NAMALWA (cell line): ENCODE results near the gene CCNJL.
"Not testable (repeated sequence)": the region's sequence is repeated elsewhere in the genome, so short reads cannot be mapped to it uniquely, and the experiment has no call there.

Experiments
- DNase-seq: peaks from one replicate; pipeline ENCODE4 v3.0.0-alpha.2; 2015; ENCODE audit warnings: low spot score

The CCNJL gene

DNA sequence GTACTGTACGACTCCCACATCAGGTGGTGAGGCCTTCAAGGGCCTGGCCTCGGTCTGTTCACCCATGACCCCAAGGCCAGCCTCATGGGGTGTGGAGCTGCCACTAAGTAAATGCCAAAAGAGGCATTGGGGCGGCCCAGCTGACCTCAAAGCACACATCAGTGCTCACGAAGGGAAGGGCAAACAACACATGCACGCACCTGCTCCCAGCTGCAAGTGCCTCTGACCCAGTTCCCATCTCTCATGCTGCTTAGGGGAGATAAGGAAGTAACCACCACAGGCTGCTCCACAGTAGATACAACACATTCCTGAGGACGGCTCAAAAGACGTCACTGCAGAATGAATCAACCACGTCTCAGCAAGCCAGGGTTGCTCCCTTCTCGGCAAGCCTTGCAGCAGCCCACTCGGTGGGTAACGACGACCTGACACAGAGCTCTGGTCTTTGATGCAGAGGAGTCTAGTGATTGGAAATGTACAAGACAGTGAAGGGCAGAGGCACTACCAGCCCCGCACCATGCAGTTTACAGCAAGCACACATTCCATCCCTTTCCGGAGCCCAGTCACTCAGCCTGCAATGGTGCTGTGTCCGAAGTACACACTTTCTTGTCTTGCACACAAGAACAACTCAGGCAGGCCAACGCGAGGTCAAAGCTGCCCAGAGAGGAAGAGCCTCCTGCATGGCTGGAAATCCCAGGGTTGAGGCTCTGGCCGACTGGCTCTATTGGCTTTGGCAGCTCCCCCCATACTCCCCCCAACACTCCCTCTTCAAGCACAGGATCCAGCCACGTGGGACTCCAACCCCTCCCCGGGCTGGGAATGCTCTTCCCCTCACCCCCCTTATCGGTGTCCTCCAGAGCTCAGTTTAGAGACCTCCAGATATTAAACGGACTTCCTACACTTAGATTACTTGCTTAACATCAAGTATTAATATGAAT, 51.2 kb downstream of the CCNJL start:
- DNase-seq = peak; percentile 75

DNA sequence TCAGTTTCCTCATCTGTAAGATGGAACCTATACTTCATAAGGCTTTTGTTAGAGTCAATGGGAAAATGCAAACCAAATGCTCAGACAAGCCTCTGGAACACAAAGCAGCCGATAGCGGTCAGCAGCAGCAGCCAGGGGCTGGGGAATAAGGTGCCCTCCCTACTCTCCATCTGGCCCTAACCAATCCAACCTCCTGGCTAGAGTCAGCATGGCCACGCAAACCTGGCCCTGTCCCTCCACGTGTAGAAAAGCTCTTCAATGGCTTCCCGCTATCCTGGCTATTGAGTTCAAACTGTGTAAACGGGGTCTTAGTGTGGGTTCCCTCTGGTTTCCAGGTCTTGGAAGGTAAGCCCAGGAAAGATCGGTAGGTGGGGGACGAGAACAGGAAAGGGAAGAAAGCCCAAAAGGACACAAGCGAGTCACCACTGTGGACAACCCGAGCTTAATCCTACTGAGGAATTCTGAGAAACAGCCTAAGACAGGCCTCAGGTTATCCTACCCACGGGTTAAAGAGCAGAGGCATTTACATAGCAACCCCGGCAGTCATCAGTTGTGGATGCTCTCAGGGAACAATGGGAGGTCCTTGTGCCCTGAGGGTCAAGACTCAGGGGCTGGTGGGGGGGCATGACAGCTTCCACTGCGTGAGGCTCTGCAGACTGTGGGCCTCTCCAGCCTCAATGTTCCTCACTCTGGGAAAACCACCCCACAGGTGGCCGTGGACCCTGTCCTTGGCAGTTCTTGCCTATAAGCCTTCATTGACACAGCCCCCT, 52.2 kb downstream of the CCNJL start:
- no peak for DNase-seq

DNA sequence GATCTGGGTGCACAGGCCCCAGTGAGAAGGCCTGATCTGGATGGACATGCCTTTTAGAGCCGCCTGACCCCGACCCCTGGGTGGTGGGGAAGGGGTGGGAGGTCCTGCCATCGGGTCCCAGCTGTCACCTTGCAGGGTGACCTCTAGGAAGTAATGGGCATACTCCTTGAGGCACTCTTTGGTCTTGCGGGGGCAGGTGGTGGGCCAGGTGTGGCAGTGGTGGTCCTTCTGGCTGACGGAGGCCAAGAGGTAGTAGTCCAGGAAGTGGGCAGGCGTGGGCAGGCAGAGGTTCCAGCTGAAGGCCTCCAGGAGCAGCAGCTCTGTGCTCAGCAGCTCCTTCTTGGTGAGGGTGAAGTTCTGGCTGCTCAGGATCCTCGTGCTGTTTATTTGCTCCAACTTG, 53.0 kb downstream of the CCNJL start:
- no peak for DNase-seq

DNA sequence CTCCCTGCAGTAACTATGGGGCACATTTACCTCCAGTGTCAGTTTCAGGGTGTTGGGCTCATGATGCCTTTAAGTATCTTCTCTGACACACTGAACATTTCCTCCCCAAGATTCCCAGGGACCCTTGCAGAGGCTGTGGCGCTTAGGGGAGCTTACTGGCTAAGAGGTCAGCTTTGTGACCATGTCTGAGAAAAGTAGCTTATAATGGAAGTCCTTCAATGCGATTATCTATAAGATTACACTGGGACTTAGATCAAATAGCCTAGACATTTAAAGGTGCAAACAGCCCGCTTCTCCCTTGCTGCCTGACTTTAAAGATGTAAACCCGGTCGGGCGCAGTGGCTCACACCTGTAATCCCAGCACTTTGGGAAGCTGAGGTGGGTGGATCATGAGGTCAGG, 57.7 kb downstream of the CCNJL start:
- DNase-seq = no peak

DNA sequence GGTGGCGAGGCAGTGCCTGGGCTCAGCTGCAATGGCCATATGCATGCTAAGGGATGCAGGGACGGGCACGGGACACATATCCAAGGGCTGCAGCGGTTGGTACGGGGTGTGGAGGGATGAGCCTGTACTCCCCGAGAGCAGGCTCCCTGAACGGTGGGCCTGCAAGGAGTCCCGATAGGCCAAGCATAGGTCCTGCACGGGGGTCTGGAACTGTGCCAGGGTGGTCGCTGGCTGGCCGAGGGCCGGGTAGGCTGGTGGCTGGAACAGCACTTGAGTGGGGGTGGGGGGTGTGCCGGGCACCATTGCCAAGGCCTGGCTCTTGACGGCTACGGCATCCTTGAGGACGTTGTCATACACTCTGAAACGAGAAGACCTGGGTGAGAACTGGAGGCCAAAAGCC, 58.9 kb downstream of the CCNJL start:
- no peak for DNase-seq

DNA sequence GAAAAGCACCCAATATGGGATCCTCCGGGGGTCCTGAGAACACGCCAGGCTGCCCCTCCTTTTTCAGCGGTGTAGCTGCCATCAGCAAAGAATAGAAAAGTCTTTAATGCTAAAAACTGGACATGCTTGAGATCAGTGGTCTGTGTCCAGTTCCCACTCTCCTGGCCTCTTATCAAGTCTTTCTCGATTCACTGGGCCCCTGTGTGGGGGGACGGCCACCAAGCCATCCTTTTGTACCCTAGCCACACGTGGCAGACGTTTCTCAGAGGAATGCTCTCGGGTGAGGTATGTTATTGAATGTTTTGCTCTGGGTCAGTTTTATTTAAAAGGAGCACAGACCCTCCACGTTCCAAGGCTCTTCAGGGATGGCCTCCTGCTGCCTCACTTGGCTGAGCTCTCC, 59.4 kb downstream of the CCNJL start:
- DNase-seq = no peak

DNA sequence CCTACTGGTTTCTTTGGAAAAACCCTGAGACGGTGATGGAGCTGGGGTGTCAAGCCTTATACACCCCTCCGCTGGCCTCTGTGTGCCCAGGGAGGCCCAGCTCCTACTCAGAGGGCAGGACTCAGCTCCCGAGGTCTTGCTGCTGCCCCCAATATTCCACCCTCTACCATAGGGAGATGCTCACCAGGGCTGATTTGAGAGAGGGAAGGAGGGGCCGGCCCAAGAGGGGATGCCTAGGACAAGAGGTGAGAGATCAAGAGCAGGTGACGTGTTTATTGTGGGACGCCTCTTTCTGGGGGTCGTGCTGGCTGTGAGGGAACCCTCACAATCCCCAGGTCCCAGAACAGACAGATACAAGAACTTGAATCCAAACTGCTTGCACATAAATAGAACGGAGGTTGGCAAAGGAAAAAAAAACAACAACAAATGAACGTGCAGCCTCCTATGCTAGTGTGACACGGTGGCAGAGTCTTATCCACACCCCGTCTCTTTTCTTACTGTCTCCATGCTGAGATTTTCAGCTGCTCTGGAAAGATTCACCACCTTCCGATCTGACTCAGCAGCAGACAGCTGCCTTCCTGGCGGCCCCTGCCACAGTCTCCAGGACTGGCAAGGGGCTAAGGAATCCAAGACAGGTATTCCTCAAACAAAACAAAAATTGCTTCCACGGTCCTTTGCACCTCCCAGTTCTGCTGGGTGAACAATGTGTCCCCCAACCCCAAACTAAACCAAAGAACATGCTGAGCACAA, 60.8 kb downstream of the CCNJL start:
- no peak for DNase-seq

DNA sequence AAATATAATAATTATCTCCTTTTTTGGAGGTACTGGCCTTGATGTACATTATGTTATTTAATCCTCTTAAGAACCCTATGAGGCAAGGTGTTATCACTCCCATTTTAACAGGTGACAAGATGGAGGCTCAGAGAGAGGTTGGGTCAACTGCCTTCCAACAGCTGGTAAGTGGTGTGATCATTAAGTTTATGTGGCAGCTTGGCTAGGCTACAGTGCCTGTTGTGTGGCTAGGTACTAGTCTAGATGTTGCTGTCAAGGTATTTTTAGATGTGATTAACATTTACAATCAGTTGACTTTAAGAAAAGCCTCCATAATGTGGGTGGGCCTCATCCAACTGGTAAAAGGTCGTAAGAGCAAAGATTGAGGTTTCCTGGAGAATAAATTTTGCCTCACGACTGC, 61.5 kb downstream of the CCNJL start:
- DNase-seq = no peak

DNA sequence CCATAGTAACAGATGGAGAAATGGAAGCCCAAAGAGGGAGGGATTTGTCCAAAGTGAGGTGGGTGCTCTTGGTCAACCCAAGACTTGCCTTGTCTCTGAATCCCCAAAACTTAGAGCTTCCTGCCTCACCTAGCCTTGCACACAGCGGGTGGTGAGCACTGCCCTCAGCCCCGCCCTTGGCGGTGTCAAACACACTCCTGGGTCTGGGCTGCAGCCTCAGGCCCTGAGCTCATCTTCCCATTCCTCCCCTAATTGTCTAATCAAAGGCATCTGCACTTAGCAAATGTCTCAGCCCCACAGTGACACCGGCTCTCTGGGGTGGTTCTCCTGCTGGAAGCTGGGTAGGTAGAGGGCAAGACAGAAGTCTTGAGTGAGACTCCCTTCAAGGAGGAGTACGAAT, 62.1 kb downstream of the CCNJL start:
- DNase-seq = no peak

DNA sequence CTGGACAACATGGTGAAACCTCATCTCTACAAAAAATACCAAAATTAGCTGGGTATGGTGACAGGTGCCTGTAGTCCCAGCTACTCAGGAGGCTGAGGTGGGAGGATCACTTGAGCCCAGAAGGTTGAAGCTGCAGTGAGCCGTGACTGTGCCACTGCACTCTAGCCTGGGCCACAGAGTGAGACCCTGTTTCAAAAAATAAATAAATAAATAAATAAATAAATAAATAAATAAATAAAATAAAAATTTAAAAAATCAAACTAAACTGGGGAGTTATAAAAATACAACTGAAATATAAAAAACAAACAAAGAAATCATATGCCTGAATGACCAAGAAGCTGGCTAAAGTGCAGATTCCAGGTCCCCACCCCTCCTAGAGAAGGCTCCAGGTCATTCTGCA, 62.8 kb downstream of the CCNJL start:
- DNase-seq = not testable (repeated sequence)

DNA sequence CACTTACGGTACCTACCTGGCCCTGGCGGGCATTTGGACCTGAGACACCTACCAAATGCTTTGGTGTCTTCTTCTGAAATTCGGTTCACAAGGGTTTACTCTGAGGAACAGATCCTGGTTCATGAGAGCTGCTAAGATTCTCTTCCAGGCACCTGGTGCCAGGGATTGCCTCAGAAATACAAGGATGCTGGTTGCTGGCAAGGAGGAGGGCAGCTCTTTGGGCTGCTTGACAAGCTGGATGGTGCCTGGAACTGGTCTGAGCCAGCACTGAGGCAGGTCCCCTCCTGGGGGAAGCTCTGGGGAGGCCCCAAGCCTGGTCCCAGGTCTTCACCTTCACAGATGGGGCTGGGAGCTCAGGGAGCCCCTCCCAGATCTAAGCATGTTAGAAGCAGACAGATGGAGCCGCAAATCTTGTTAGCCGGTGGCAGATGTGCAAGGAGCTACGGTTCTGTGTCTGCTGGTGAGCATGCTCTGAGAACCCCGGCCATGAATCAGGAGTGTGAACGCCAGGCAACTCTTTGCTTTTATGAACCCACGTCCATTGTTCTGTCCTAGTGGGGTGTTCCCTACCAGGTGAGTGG, 66.8 kb downstream of the CCNJL start:
- no peak for DNase-seq

DNA sequence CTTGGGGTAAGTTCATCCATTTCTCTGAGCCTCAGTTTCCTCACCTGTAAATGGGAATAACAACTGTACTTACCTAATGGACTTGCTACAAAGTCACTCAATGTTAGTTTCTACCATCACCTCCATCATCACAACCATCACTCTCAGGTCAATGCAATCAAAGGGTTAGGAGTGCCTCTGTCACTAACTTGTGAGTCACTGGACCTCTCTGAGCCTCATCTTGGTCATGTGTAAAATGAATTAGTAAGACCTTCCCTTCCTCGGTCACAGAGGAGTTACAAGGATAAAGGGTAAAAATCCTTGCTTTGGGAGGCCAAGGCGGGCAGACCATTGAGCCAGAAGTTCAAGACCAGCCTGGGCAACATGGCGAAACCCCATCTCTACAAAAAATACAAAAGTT, 70.2 kb downstream of the CCNJL start:
- no peak for DNase-seq

DNA sequence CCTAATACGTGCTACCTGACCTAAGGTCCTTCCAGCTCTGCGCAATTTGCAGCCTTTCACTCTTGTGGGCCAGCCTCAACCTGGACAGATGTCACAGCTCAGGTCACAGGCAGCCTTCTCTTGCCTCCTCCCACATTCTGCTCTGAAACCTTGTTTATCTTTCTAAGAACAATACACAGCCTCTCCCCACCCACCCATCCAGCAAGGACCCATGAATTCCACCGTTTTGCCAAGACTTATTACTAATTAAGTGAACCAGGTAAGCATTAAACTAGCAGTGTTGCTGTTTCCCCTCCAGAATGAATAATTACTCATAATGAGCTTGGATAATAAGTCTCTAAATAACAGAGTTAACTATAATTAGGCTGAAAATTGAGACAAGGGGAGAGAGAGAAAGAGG, 72.0 kb downstream of the CCNJL start:
- DNase-seq = no peak

DNA sequence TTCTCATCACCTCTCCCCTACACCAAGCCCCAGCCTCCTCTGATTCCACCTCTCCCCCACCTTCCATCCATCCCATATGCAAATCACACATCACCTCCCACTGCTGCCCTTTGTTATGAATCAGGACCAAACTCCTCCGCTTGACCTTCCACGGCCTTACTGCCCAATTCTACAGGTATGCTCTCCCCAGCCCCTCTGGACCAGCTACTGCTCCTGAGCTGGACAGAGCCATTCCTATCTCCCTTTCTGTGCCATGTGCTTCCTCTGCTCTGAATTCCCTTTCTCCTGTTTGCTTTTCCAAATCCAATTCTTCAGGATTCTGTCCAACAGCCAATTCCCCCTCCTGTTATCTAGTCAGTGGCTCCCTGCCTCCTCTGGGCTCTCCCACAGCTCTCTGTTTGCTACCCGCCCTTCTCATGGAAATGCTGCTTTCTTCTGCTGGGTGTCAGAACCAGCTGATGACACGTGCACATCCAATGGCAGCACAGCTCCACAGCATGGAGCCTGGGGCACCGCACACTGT, 74.7 kb downstream of the CCNJL start:
- no peak for DNase-seq

DNA sequence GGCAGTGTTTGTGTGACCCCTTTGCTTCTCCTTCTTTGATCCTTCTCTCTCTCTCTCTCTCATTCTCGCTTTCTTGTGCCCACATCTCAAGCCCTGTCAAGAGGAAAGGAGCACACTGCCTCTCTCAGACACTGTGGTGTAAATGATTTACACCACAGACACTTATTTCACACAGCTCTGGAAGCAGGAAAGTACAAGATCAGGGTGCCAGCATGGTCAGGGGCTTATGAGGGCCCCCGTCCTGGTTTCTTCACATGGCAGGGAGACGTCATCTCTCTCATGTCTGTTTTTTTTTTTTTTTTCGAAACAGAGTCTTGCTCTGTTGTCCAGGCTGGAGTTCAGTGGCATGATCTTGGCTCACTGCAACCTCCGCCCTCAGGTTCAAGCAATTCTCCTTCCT, 76.6 kb downstream of the CCNJL start:
- no peak for DNase-seq

DNA sequence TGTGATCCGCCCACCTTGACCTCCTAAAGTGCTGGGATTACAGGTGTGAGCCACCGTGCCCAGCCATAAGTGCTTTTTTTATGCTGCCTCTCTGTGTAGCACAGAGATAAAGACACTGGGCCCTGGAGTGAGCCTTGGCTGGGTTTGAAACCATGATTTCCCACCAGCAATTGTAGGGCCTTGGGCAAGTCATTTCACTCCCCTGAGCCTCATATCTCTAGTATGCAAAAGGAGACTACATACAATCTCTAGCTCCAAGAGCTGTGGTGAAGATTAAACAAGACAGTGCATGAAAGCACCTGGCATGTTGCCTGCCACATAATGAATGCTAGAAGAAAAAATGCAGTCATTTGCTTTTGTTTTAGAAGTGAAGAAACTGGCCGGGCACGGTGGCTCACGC, 79.1 kb downstream of the CCNJL start:
- DNase-seq = no peak

DNA sequence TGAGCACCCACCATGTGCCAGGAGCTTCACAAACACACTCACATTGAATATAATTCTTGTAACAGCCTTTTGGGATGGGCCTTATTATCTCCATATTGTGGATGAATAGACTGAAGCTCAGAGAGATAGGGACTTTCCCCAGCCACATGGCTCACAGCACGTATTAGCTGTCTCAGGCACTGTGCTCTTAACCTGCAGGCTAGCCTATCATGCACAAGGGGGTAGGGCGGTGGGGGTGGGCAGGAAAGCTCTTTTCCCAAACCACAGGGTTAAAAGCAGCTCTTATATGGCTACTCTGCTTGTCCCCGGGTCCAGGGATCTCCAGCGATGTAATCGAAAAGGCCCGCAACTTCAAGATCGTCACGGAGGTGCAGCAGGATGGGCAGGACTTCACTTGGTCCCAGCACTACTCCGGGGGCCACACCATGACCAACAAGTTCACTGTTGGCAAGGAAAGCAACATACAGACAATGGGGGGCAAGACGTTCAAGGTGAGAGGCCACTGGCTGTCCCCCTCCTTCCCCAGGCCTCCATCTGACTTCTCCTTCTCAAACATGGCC, 80.5 kb downstream of the CCNJL start:
- DNase-seq = no peak

DNA sequence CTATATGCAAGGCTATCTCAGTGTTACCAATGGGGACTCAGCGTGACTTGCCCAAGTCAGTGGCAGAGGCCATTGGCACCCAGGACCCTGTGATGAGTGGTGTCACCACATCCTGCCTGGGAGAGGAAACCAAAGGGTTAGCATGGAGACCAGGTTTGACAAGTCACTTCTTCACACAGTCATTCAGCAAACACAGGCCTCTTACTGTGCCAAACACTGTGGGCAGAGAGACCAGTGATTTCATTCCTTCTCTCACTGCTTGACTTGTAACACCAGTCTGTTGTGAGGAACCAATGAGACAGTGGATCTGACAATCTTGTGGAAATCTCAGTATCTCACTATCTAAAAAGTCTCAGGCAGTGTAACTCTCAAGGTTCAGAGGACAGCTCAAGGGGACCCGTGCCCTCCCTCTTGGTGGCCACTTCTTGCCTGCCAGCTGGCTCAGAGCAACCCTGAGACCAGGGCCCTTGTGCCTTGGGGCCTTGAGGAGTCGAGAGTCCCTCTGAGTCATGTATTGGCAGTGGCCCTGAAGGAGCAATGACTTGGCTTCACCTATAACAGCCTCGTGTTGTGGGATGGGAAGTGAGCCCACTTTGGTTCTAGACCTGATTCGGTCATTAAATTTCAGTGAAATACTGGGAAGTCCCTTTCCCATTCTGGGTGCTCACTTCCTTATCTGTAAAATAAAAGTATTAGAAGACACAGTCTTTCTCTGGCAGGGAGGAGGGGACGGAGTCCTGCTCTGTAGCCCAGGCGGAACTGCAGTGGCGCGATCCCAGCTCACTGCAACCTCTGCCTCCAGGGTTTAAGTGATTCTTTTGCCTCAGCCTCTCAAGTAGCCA, 81.5 kb downstream of the CCNJL start:
- no peak for DNase-seq

DNA sequence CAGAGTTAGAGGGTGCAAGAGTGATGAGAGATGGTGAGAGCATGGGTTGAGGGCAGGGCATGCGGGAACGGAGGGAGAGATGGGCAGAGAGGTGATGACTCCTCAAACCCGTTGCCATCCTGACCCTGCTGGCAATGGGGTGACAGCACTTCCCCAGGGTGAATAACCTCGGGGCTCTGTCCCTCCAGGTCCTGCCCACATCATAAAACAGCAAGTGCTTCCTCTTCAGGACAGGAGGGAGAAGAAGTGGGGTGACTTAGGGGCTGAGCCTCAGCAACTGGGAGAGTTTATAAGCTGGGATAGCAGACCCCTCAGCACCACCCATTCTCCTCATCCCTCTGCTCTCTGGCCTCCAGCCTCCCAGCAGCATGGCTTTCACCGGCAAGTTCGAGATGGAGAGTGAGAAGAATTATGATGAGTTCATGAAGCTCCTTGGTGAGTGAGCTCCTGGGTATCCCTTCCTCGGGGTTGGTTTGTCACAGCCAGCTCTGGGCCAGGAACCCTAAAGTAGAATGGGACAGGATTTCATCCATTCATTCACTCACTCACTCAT, 83.1 kb downstream of the CCNJL start, which contains the start of gene FABP6:
Gene FABP6, plus strand, starts transcription at position 317 of the 553 bp plus-strand sequence. Its CDS starts 52 bp downstream, at position 369.
- DNase-seq = no peak

DNA sequence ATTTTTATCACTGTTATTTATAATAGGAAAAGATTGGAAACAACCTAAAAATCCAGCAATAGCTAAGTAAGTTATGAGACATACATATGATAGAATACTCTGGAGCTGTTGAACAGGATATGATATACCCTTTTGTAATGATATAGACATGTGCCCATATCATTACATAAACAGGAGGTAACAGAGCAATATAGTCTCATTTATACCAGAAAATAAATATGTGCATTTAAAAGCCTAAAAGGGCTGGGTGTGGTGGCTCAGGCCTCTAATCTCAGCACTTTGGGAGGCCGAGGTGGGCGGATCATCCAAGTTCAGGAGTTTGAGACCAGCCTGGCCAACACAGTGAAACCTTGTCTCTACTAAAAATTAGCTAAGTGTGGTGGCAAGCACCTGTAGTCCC, 85.4 kb downstream of the CCNJL start:
- no peak for DNase-seq
